Measurements from ENCODE around the gene IKZF3. TPM values are rescaled to one million over a fixed set of nuclear protein-coding genes. Genes with fewer than 3 reads are reported as not detected.

Gene IKZF3
- total and polyA plus RNA-seq, 2 donors from 2014 or later, result 0.09 to 10.2 TPM

- no peak for FAIRE-seq
- no peak overlapping the region for H3K4me3 ChIP-seq (ENCODE audit: low read length in 3 of 3)
- intact Hi-C loops (cut with DNase I), result no loop called here
- H3K27ac ChIP-seq (ENCODE audit: low read depth in 2 of 2, low read length in 2 of 2), result no peak overlapping the region
- peaks cover 0 to 41% (median 11%) of the 10 kb centered on the region in 3 donors for H3K36me3 ChIP-seq (ENCODE audit: control insufficient read depth in 2 of 3, insufficient read depth in 3 of 3, low read length in 3 of 3)
- peaks cover 0 to 8% (median 0%) of the 10 kb centered on the region in 3 donors for H3K4me1 ChIP-seq (ENCODE audit: control insufficient read depth in 2 of 3, insufficient read depth in 2 of 3, low read depth in 1 of 3, low read length in 3 of 3)
- no peaks in the 10 kb centered on the region for H3K9me3 ChIP-seq (ENCODE audit: control insufficient read depth in 2 of 3, insufficient read depth in 1 of 3, low read length in 3 of 3)
- no peaks in the 10 kb centered on the region for H3K27me3 ChIP-seq (ENCODE audit: control insufficient read depth, insufficient read depth, low read length)
- no peak for TF ChIP-seq CTCF (IDR thresholded peaks at IDR 0.05; ENCODE audit: borderline replicate concordance, extremely low read depth, insufficient read depth)
- H3K9ac ChIP-seq (ENCODE audit: low read length in 3 of 3), result no peak overlapping the region
- DNase-seq, result peak in 1 of 5 donors; percentile 52
Measured at GRCh38 chr17:39742126-39742855, 121.8 kb downstream of the IKZF3 start.

DNA sequence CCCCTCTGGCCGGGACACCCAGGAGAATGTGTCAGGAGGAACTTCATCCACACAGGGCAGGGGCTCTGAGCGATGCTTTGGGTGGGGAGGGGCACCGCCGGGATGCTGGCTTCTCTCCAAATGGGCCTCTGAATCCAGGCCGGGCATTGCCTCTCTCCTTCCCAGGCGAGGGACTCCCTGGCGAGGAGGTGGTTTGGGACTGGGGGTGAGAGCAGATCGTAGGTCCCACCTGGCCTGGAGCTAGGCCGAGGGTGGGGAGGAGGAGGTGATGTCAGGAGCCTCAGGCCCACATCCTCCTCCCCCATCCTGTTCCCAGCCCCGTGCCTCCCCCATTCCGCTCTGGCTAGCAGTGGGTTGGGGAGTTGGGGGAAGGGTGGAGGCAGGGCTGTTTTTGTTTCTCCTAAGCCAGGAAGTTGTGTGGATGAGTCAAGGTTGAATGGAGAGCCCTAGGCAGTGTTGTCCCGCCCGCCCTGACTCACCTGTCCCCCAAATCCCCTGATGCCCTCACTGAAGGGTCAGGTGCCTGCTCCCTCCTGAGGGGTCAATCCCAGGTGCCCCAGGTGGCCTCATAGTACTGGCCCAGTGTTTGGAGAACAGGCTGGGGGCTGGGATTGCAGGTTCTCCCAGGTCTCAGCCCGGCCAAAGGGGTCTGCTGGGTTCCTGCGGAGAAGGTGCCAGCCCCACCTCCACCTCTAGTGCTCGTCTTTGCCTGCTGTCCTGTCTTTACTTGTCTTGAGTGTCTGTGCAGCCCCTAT is 123.6 kb downstream of the IKZF3 start:
- peaks cover 0 to 33% (median 11%) of the 10 kb centered on the region in 3 donors for H3K36me3 ChIP-seq (ENCODE audit: control insufficient read depth in 2 of 3, insufficient read depth in 3 of 3, low read length in 3 of 3)
- H3K27ac ChIP-seq (ENCODE audit: low read depth in 2 of 2, low read length in 2 of 2), result peak overlapping the region; percentile 94 to 96
- no peak for TF ChIP-seq CTCF (IDR thresholded peaks at IDR 0.05; ENCODE audit: borderline replicate concordance, extremely low read depth, insufficient read depth)
- H3K9ac ChIP-seq (ENCODE audit: low read length in 3 of 3), result peak overlapping the region in 2 of 3 donors; percentile 71 to 95
- peaks cover 0 to 14% (median 7%) of the 10 kb centered on the region in 3 donors for H3K4me1 ChIP-seq (ENCODE audit: control insufficient read depth in 2 of 3, insufficient read depth in 2 of 3, low read depth in 1 of 3, low read length in 3 of 3)
- peak; percentile 84 to 94 (median 91) for DNase-seq
- no peak for FAIRE-seq
- no peaks in the 10 kb centered on the region for H3K27me3 ChIP-seq (ENCODE audit: control insufficient read depth, insufficient read depth, low read length)
- intact Hi-C loops (cut with DNase I), result no loop called here
- H3K4me3 ChIP-seq (ENCODE audit: low read length in 3 of 3), result peak overlapping the region; percentile 53 to 84 (median 66)
- H3K9me3 ChIP-seq (ENCODE audit: control insufficient read depth in 2 of 3, insufficient read depth in 1 of 3, low read length in 3 of 3), result no peaks in the 10 kb centered on the region

- peak overlapping the region; percentile 18 to 95 (median 71) for H3K9ac ChIP-seq (ENCODE audit: low read length in 3 of 3)
- peaks cover 0 to 28% (median 9%) of the 10 kb centered on the region in 3 donors for H3K36me3 ChIP-seq (ENCODE audit: control insufficient read depth in 2 of 3, insufficient read depth in 3 of 3, low read length in 3 of 3)
- H3K4me1 ChIP-seq (ENCODE audit: control insufficient read depth in 2 of 3, insufficient read depth in 2 of 3, low read depth in 1 of 3, low read length in 3 of 3), result peaks cover 0 to 14% (median 7%) of the 10 kb centered on the region in 3 donors
- no peaks in the 10 kb centered on the region for H3K27me3 ChIP-seq (ENCODE audit: control insufficient read depth, insufficient read depth, low read length)
- intact Hi-C loops (cut with DNase I), result no loop called here
- no peak for TF ChIP-seq CTCF (IDR thresholded peaks at IDR 0.05; ENCODE audit: borderline replicate concordance, extremely low read depth, insufficient read depth)
- H3K27ac ChIP-seq (ENCODE audit: low read depth in 2 of 2, low read length in 2 of 2), result peak overlapping the region; percentile 94 to 96
- peak overlapping the region; percentile 53 to 84 (median 66) for H3K4me3 ChIP-seq (ENCODE audit: low read length in 3 of 3)
- FAIRE-seq (no peak), DNase-seq (peak in 2 of 5 donors; percentile 41 to 54)
- no peaks in the 10 kb centered on the region for H3K9me3 ChIP-seq (ENCODE audit: control insufficient read depth in 2 of 3, insufficient read depth in 1 of 3, low read length in 3 of 3)
Measured at GRCh38 chr17:39739885-39740356, 124.2 kb downstream of the IKZF3 start.

All from kidney (tissue), 14 donors.